ENCODE data around the gene PROC. TPM values are rescaled to one million over a fixed set of nuclear protein-coding genes. Genes with fewer than 3 reads are reported as not detected.

Gene PROC
- total and polyA plus RNA-seq, 2 of the 4 experiments (the other 2 are of a cell fraction) = 0.07 TPM; not detected in 1

DNA sequence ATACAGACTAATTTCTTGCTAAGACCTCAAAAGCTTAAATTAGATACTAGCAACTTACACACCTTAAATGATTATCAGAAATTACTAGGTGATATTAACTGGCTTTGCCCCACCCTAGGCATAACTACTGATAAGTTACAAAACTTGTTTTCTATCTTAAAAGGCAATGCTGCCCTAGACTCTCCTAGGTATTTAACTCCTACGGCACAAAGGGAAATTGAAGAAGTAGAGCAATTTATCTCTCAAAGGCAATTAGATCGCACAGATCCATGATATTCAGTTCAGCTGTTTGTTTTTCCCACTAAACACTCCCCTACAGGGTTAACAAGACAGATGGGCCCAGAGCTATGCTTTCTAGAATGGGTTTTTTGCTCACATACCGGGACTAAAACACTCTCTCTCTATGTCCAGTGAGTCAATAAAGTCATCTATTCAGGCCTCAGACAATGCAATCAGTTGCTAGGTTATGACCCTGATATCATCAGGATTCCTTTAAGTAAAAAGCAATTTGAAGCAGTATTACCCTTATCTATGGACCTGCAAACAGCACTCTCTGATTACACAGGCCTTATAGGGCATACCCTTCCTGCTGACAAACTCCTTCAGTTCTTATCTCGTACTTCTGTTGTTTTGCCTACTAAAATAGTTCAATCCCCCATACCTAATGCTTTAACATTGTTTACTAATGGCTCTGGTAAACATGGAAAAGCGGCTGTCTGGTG, 44.7 kb upstream of the PROC start:
- Histone ChIP-seq H3K27ac (ENCODE audit: insufficient read depth, low read length) (no peak overlapping the region), H3K4ac (ENCODE audit: low read depth, low read length) (no peak overlapping the region), H3K9ac (ENCODE audit: low read depth, low read length) (no peak overlapping the region), H4K91ac (ENCODE audit: insufficient read depth, low read depth, low read length) (no peak overlapping the region), H2BK15ac (ENCODE audit: low read depth, low read length) (no peak overlapping the region), H2AK5ac (ENCODE audit: low read depth, low read length) (no peak overlapping the region), H2AFZ (replicated peaks; ENCODE audit: low read length, poor library complexity) (no peak overlapping the region), H3K4me3 (ENCODE audit: insufficient read depth, low read depth, low read length) (no peak overlapping the region), H3K9me1 (ENCODE audit: insufficient read depth, low read length) (no peaks in the 10 kb centered on the region), H3K79me1 (ENCODE audit: low read depth in 1 of 2, low read length in 2 of 2) (peaks cover 15 to 75% of the 10 kb centered on the region in 2 experiments; a peak in 3 of 4 replicates), H4K8ac (ENCODE audit: low read depth in 2 of 2, low read length in 2 of 2) (no peak overlapping the region), H3K27me3 (ENCODE audit: control insufficient read depth, insufficient read depth, low read length) (no peaks in the 10 kb centered on the region), H3K9me3 (ENCODE audit: control insufficient read depth, insufficient read depth, low read length) (no peaks in the 10 kb centered on the region; the same call in none of the 2 replicates), H4K5ac (ENCODE audit: low read depth, low read length) (no peak overlapping the region), H2BK120ac (ENCODE audit: low read depth, low read length) (no peak overlapping the region), H2BK5ac (ENCODE audit: low read depth, low read length, poor library complexity, severe bottlenecking) (no peak overlapping the region), H3K36me3 (ENCODE audit: control insufficient read depth, insufficient read depth, low read length) (0 out of 2 replicates have a peak, but pooled peaks cover 4% of the 10 kb centered on the region), H3K4me2 (ENCODE audit: low read depth, low read length) (no peak overlapping the region), H3K4me1 (ENCODE audit: control insufficient read depth, insufficient read depth, low read length) (no peaks in the 10 kb centered on the region), H3K18ac (ENCODE audit: low read depth, low read length) (no peak overlapping the region), H2AK9ac (replicated peaks; ENCODE audit: low read depth, low read length, poor library complexity) (no peak overlapping the region), H3K14ac (replicated peaks; ENCODE audit: low read depth, low read length) (no peak overlapping the region), H4K20me1 (ENCODE audit: insufficient read depth, low read length) (peaks cover 69% of the 10 kb centered on the region), H2BK20ac (ENCODE audit: low read depth, low read length) (no peak overlapping the region), H3K56ac (ENCODE audit: extremely low read depth, insufficient read depth, low read length) (no peak overlapping the region), H3K23ac (ENCODE audit: low read depth, low read length) (no peak overlapping the region)
- DNase-seq = no peak
- dilution Hi-C loops (cut with HindIII; ENCODE audit: low sequenced_read_pairs, unreplicated experiment) = no loop called here
- no peak for ATAC-seq (ENCODE audit: low read depth)
- intact Hi-C loops (cut with micrococcal nuclease) = no loop called here
- TF ChIP-seq, protein P1, sequence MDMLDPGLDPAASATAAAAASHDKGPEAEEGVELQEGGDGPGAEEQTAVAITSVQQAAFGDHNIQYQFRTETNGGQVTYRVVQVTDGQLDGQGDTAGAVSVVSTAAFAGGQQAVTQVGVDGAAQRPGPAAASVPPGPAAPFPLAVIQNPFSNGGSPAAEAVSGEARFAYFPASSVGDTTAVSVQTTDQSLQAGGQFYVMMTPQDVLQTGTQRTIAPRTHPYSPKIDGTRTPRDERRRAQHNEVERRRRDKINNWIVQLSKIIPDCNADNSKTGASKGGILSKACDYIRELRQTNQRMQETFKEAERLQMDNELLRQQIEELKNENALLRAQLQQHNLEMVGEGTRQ (IDR thresholded peaks at IDR 0.05; ENCODE audit: low read depth, low read length) = no peak
- in situ Hi-C loops (cut with MboI; ENCODE audit: low sequenced_read_pairs) = no loop called here
- ChIA-PET POLR2A (ENCODE audit: unreplicated experiment) (no interaction called here), CTCF (no interaction called here)
- no CpG with 5 or more reads among the region's 5 CpGs for WGBS, 2 experiments (ENCODE audit: extremely low coverage in 2 of 2, insufficient read length in 1 of 2)
- no TSS peak for BruUV-seq (replicated peaks)

All from IMR-90 (cell line).